Measurements from ENCODE around the gene UBE2J2. TPM values are rescaled to one million over a fixed set of nuclear protein-coding genes. Genes with fewer than 3 reads are reported as not detected.

UBE2J2 gene
- polyA plus RNA-seq, 4 donors: 47.7 to 57.5 (median 52.6) TPM

GRCh38 chr1:1310109-1310385 lies 36.4 kb upstream of the UBE2J2 start:
- no peak for DNase-seq (ENCODE audit: low read depth in 4 of 4, low spot score in 3 of 4)

DNA sequence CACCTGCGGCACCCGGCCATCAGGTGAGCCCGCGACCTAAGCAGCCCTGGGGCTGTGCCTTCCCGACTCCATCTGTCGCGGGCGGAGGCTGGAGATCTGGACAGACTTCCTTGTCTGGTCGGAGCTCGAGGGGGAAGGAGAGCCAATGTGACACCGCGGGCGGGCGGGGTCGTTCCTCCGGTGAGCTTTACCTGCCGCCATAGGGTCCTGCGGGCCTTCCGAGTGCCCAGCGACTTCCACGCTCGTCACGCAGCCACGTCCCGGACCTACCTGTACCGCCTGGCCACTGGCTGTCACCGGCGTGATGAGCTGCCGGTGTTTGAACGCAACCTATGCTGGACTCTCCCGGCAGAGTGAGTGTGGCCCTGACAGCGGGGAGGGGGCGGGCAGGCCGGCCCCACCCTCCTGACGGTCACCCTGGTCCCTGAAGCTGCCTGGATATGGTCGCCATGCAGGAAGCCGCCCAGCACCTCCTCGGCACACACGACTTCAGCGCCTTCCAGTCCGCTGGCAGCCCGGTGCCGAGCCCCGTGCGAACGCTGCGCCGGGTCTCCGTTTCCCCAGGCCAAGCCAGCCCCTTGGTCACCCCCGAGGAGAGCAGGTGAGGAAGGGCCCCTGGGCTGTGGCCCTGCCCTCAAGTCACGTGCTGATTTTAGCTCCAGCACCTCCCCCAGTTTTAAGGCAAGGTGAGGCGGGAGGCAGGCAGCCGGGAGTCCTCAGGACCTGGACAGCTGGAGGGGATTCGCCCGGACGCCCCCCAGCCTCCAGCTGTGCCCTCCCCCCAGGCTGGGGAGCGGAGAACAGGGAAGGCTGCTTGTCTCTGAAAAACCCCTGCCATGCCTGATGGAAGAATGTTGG lies 35.8 kb upstream of the UBE2J2 start:
- DNase-seq (ENCODE audit: low read depth in 4 of 4, low spot score in 3 of 4): no peak

DNA sequence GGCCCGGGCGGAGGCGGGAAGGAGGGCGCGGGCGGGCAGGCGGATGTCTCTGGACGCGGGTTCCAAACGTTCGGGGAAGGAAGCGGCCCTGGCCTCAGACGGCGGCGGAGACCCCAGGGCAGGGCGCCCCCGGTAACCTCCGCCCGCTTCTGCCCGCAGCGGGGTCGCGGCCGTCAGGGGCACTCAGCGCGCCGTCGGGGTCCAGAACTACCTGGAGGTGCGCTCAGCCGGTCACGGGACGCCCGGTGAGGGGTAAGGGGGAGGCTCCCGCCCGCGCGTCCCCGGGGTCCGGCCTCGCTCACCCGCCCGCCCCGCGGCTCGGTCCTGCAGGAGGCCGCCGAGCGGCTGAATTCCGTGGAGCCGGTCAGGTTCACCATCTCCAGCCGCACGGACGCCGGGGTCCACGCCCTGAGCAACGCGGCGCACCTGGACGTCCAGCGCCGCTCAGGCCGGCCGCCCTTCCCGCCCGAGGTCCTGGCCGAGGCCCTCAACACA lies 35.1 kb upstream of the UBE2J2 start:
- no peak for DNase-seq (ENCODE audit: low read depth in 4 of 4, low spot score in 3 of 4)

- DNase-seq (ENCODE audit: low read depth in 4 of 4, low spot score in 3 of 4): peak; percentile 74 to 84 (median 80)
These were observed 34.5 kb upstream of the UBE2J2 start, which contains the start of the genes ACAP3 and PUSL1 for GRCh38 chr1:1307923-1308755. Gene ACAP3, minus strand, starts transcription at chr1:1307930. Its CDS starts 115 bp downstream, at chr1:1307815. Gene PUSL1, plus strand, starts transcription at chr1:1308597. Its CDS starts 47 bp downstream, at chr1:1308644.

DNA sequence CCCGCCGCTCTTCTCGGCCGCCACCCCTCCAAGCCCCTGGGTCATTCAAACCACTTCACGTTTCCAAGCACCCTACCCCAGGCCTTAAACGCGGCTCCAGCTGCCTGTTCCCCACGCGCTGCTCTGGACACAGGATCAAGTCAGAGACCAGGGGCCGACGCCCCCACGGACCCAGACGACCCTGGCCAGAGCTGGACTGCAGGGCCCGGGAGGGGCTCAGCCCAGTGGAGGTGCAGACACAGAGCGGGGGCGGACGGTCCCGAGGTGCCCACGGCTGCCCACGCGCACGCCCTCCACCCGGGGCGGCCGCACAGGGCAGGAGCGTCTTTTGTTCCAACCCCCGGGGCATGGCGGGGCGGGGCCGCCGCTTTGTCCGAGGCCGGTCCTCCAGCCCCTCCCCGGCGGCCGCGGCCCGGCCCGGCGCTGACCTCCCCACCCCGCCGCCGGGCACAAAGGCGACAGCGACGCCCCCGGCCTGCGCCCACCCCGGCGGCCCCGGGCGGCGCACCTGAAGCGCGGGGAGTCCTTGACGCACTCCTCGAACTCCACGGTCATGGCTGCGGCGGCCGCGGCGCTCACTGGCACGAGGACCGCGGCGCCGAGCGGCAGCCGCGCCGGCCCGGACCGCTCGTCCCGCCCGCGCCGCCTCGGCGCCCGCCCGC lies 33.7 kb upstream of the UBE2J2 start:
- DNase-seq (ENCODE audit: low read depth in 4 of 4, low spot score in 3 of 4): no peak

DNA sequence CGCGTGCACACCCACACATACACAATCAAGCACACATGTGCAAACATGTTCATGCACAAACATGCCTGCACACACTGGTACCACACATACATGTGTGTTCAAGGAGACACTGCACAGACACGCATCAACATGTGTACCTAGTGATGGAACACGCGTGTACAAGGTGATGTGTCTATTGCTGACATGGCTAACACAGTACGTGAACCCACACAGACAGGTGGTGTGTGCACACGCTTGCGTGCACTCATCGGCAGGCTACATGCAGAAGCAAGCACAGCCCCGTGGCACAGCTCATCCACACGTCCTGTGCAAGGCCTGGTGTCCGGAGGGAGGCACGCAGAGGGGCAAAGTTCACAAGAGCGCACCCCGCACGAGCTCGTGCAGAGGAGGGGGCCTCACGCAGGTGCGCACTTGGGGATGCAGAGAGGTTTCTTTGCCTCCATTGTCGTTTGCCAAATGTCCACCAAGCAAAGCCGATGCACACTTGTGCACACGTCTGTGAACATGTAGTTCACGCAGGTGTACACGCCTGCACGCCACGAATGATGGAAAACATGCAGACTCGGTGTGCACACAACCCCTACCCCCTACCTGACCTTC lies 33.1 kb upstream of the UBE2J2 start:
- DNase-seq (ENCODE audit: low read depth in 4 of 4, low spot score in 3 of 4): no peak

GRCh38 chr1:1306070-1306660 lies 32.5 kb upstream of the UBE2J2 start:
- DNase-seq (ENCODE audit: low read depth in 4 of 4, low spot score in 3 of 4): no peak

- no peak for DNase-seq (ENCODE audit: low read depth in 4 of 4, low spot score in 3 of 4)
These were observed 31.8 kb upstream of the UBE2J2 start for GRCh38 chr1:1305300-1306069.

DNA sequence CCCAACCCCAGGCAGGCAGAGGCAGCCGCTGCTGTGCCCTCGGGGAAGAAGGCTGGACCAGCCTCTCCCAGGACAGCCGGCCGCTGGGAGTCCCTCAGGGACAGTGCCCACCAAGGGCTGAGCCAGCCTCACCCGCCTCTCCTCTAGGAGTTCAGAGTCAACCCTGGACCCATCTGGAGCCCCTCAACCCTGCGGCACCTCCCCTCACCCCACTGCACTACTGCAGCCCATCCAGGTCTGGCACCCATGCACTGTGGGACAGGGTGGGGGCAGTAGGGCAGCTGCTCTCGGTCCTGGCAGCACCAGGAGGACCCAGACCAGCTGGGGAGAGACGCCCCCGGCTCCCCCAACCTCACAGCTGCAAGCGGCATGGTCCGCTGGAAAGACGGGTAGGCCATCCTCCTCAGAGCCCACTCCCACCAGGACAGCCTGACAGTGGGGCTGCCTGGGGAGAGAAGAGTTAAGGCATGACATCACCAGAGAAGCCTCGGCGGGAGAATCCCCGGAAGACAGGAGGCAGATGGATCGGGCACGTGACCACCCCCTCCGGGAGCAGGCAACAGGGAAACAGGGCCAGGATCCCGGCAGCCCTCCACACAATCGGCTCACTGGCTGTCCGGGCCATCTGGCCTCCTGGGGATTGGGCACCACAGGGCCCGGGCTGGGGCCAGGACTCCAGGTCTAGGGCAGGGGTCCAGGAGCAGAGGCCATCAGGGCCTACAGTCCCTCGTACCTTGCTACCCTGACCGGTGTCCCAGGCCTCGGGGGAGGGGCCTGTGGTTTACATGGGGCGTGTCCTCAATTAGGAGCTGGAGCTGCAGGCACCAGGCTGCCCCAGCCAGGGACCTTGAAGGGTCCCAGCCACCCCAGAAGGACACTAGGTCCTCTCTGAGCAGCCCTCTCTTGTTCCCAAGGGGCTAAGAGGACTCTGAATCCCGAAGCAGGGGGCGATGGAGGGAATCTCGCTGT lies 31.0 kb upstream of the UBE2J2 start:
- DNase-seq (ENCODE audit: low read depth in 4 of 4, low spot score in 3 of 4): peak in 2 of 4 donors; percentile 45 to 51

- no peak for DNase-seq (ENCODE audit: low read depth in 4 of 4, low spot score in 3 of 4)
These were observed 30.1 kb upstream of the UBE2J2 start for GRCh38 chr1:1303736-1304135.

DNA sequence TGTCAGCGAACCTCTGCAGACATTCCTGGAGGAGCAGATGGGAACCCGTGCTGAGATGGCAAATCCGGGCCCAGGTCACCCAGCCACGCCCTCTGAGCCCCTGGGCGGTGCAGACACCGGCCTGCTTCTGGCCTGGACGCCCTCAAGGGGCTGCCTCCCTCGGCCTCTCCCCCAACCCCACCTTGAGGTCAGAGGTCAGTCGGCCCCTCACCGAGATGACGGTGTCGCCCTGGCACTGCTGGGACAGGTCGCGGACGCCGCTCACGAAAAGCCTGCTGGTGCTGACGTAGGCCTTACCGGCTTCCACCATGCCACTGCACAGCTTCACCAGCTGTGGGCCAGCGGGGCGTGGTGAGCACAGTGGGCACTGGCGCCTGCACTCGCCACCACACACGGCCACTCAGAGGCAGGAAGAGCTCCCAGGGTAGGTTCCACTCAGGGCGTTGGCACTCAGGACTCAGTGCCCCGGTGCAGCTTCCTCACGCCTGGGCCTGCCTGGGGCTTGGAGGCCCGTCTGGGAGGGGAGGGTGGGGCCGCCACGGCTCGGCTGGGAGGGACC lies 29.4 kb upstream of the UBE2J2 start:
- no peak for DNase-seq (ENCODE audit: low read depth in 4 of 4, low spot score in 3 of 4)

- DNase-seq (ENCODE audit: low read depth in 4 of 4, low spot score in 3 of 4): no peak
These were observed 28.4 kb upstream of the UBE2J2 start for GRCh38 chr1:1302006-1302430.

- no peak for DNase-seq (ENCODE audit: low read depth in 4 of 4, low spot score in 3 of 4)
These were observed 26.7 kb upstream of the UBE2J2 start for GRCh38 chr1:1300352-1300739.

- DNase-seq (ENCODE audit: low read depth in 4 of 4, low spot score in 3 of 4): no peak
These were observed 26.2 kb upstream of the UBE2J2 start for GRCh38 chr1:1299686-1300351.

GRCh38 chr1:1298861-1299685 lies 25.4 kb upstream of the UBE2J2 start:
- DNase-seq (ENCODE audit: low read depth in 4 of 4, low spot score in 3 of 4): no peak

DNA sequence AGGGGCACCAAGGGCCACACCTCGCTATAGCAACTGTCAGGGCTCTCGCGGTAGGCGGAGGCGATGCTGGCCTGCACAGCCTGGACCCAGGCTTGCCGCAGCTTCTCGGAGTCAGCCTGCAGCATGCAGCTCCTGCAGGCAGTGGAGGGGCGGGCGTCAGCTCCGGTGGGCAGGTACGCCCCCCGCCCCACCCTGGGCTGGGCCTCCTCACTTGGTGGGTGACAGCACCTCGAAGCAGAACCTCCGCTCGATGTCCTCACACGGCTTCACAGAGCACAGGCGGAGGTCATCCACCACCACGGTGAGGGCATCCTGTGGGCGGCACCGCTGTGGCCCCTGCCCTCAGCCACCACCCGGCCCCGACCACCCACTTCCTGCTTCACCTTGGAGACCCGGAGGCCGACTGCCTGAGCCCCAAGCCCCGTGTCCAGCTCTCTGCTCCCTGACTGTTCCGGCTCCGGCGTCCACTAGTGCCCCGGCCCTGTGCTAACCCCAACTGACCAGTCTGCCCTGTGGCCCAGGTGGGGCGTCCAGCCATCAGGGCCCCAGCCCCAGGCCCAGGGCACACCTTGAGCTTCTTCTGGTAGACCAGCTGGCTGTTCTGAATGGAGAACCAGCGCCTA lies 24.3 kb upstream of the UBE2J2 start:
- DNase-seq (ENCODE audit: low read depth in 4 of 4, low spot score in 3 of 4): no peak

Data from right renal pelvis (tissue), 4 donors.